ENCODE data around the gene PACS2.
A peak's percentile ranks its signal among the peaks of the same experiment; 100 is the strongest.

Gene PACS2

GRCh38 chr14:105299654-105300541 is 14.7 kb upstream of the PACS2 start:
- TF ChIP-seq REST (IDR thresholded peaks at IDR 0.05; ENCODE audit: low read depth) (no peak), ZBTB7A (IDR thresholded peaks at IDR 0.05; ENCODE audit: low read depth) (no peak), TEAD4 (IDR thresholded peaks at IDR 0.05) (no peak)

GRCh38 chr14:105300542-105301102 is 13.9 kb upstream of the PACS2 start, which contains the start of gene BRF1:
BRF1 (minus strand) TSS chr14:105301001; CDS start chr14:105300629, 372 bp downstream.
- TF ChIP-seq EP300 (IDR thresholded peaks at IDR 0.05; ENCODE audit: borderline replicate concordance) (0 out of 2 replicates have a peak, but pooled peaks have one; percentile 1), USF1 (IDR thresholded peaks at IDR 0.05) (no peak), ZBTB7A (IDR thresholded peaks at IDR 0.05; ENCODE audit: low read depth) (peak; percentile 58), TEAD4 (IDR thresholded peaks at IDR 0.05) (no peak), REST (IDR thresholded peaks at IDR 0.05; ENCODE audit: low read depth) (no peak), CREB1 (IDR thresholded peaks at IDR 0.05; ENCODE audit: low read depth) (no peak), TAF1 (IDR thresholded peaks at IDR 0.05; ENCODE audit: low read depth) (peak; percentile 67)
- TF ChIP-seq, protein P1, sequence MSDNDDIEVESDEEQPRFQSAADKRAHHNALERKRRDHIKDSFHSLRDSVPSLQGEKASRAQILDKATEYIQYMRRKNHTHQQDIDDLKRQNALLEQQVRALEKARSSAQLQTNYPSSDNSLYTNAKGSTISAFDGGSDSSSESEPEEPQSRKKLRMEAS (IDR thresholded peaks at IDR 0.05) = no peak; the same call in 1 of the 2 replicates

- TF ChIP-seq TEAD4 (IDR thresholded peaks at IDR 0.05) (peak; percentile 50), USF1 (IDR thresholded peaks at IDR 0.05) (no peak), TAF1 (IDR thresholded peaks at IDR 0.05; ENCODE audit: low read depth) (peak; percentile 15; the same call in 1 of the 2 replicates), YY1 (IDR thresholded peaks at IDR 0.05; ENCODE audit: low read depth) (peak; percentile 47), ZBTB7A (IDR thresholded peaks at IDR 0.05; ENCODE audit: low read depth) (peak; percentile 70; the same call in 1 of the 2 replicates), CREB1 (IDR thresholded peaks at IDR 0.05; ENCODE audit: low read depth) (peak; percentile 33; the same call in 1 of the 2 replicates), EGR1 (IDR thresholded peaks at IDR 0.05) (no peak), RAD21 (IDR thresholded peaks at IDR 0.05; ENCODE audit: low read depth) (no peak), REST (IDR thresholded peaks at IDR 0.05; ENCODE audit: low read depth) (no peak), NFIC (IDR thresholded peaks at IDR 0.05) (no peak), FOXM1 (IDR thresholded peaks at IDR 0.05; ENCODE audit: borderline replicate concordance, low read depth) (no peak), CEBPB (IDR thresholded peaks at IDR 0.05) (no peak), TCF12 (IDR thresholded peaks at IDR 0.05; ENCODE audit: low read depth) (no peak), EP300 (IDR thresholded peaks at IDR 0.05; ENCODE audit: borderline replicate concordance) (no peak)
- TF ChIP-seq, protein P1 (IDR thresholded peaks at IDR 0.05) = peak; percentile 70
These were observed 13.2 kb upstream of the PACS2 start for GRCh38 chr14:105301103-105301914.

Measured in Ishikawa (cell line).